Measurements from ENCODE around the gene GDF11. TPM values are rescaled to one million over a fixed set of nuclear protein-coding genes. Genes with fewer than 3 reads are reported as not detected.

Gene GDF11
- total and polyA plus RNA-seq, 2 of the 4 experiments (the other 2 are of a cell fraction), result 2.7 to 12.9 TPM

- ATAC-seq (ENCODE audit: low read depth) (peak; percentile 19), DNase-seq (no peak)
- Histone ChIP-seq H3K36me3 (ENCODE audit: control insufficient read depth, insufficient read depth, low read length) (no peaks in the 10 kb centered on the region), H3K9ac (ENCODE audit: low read depth, low read length) (no peak overlapping the region), H2BK120ac (ENCODE audit: low read depth, low read length) (no peak overlapping the region), H2BK20ac (ENCODE audit: low read depth, low read length) (no peak overlapping the region), H3K4me2 (ENCODE audit: low read depth, low read length) (peak overlapping the region; percentile 84), H3K4ac (ENCODE audit: low read depth, low read length) (no peak overlapping the region), H3K9me1 (ENCODE audit: insufficient read depth, low read length) (no peaks in the 10 kb centered on the region; the same call in 1 of the 2 replicates), H4K20me1 (ENCODE audit: insufficient read depth, low read length) (no peaks in the 10 kb centered on the region), H3K9me3 (ENCODE audit: control insufficient read depth, insufficient read depth, low read length) (no peaks in the 10 kb centered on the region), H4K8ac (ENCODE audit: low read depth in 2 of 2, low read length in 2 of 2) (no peak overlapping the region), H3K4me1 (ENCODE audit: control insufficient read depth, insufficient read depth, low read length) (peaks cover 3% of the 10 kb centered on the region; the same call in 1 of the 2 replicates), H2BK15ac (ENCODE audit: low read depth, low read length) (no peak overlapping the region), H3K18ac (ENCODE audit: low read depth, low read length) (no peak overlapping the region), H3K4me3 (ENCODE audit: insufficient read depth, low read depth, low read length) (peak overlapping the region; percentile 74), H3K79me1 (ENCODE audit: low read depth in 1 of 2, low read length in 2 of 2) (no peaks in the 10 kb centered on the region), H3K23ac (ENCODE audit: low read depth, low read length) (no peak overlapping the region), H3K14ac (replicated peaks; ENCODE audit: low read depth, low read length) (no peak overlapping the region), H2BK5ac (ENCODE audit: low read depth, low read length, poor library complexity, severe bottlenecking) (no peak overlapping the region), H3K27ac (ENCODE audit: insufficient read depth, low read length) (no peak overlapping the region), H2AFZ (replicated peaks; ENCODE audit: low read length, poor library complexity) (peak overlapping the region; percentile 91), H2AK9ac (replicated peaks; ENCODE audit: low read depth, low read length, poor library complexity) (peak overlapping the region; percentile 23), H3K27me3 (ENCODE audit: control insufficient read depth, insufficient read depth, low read length) (peaks cover 25% of the 10 kb centered on the region), H2AK5ac (ENCODE audit: low read depth, low read length) (no peak overlapping the region), H4K91ac (ENCODE audit: insufficient read depth, low read depth, low read length) (no peak overlapping the region), H3K56ac (ENCODE audit: extremely low read depth, insufficient read depth, low read length) (no peak overlapping the region), H4K5ac (ENCODE audit: low read depth, low read length) (no peak overlapping the region)
- ChIA-PET CTCF (no interaction called here), POLR2A (ENCODE audit: unreplicated experiment) (no interaction called here)
- no peak for TF ChIP-seq USF2 (IDR thresholded peaks at IDR 0.05; ENCODE audit: low read depth, low read length)
- no peak for TF ChIP-seq CTCF (conservative IDR thresholded peaks at IDR 0.05; ENCODE audit: low read depth, low read length)
- peak; percentile 81 for TF ChIP-seq CEBPB (IDR thresholded peaks at IDR 0.05; ENCODE audit: low read depth, low read length)
- no peak for TF ChIP-seq NFE2L2 (IDR thresholded peaks at IDR 0.05; ENCODE audit: low read depth, low read length)
- TF ChIP-seq MAZ (IDR thresholded peaks at IDR 0.05; ENCODE audit: borderline replicate concordance, low read depth, low read length), result no peak
- no peak for TF ChIP-seq RCOR1 (IDR thresholded peaks at IDR 0.05; ENCODE audit: insufficient replicate concordance, low read length)
- in situ Hi-C loops (cut with MboI; ENCODE audit: low sequenced_read_pairs) (no loop called here), dilution Hi-C loops (cut with HindIII; ENCODE audit: low sequenced_read_pairs, unreplicated experiment) (no loop called here), intact Hi-C loops (cut with micrococcal nuclease) (no loop called here)
- no TSS peak for BruUV-seq (replicated peaks)
- WGBS, 2 experiments (ENCODE audit: extremely low coverage in 2 of 2, insufficient read length in 1 of 2), result 5% methylated on average over 12 of the region's 22 CpGs; no CpG with 5 or more reads in 1 of the 2 experiments
Observed at GRCh38 chr12:55707219-55707671, 35.7 kb upstream of the GDF11 start.

Data from IMR-90 (cell line).